HepG2 (cell line): Measurements from ENCODE around the gene PIP5K1C. TPM values are rescaled to one million over a fixed set of nuclear protein-coding genes. Genes with fewer than 3 reads are reported as not detected.
A peak's percentile ranks its signal among the peaks of the same experiment; 100 is the strongest.

Experiments used
- ATAC-seq: fragments of 200-7000 bp; cut with Tn5 transposase; 3 replicates; pipeline ENCODE4 v1.9.1; 2020; ENCODE audit warnings: mild to moderate bottlenecking, moderate library complexity
- BruUV-seq: library from RNA; stranded (reverse); fragments of 400-500 nt; replicated peaks from 2 replicates; lab custom pipeline; 2021; lab: Mats Ljungman, UMichigan
- CTCF ChIA-PET: fragments of 300-600 bp; formaldehyde crosslinking; extraction: SDS; loops from one replicate; lab custom pipeline; 2021; ENCODE audit warnings: low total read pairs, inconsistent platforms, low intra/inter-chr PET ratio; lab: Yijun Ruan, JAX
- POLR2A ChIA-PET: fragments of 350-600 bp; sonication (Branson Sonifier 250); formaldehyde crosslinking; loops from one replicate; lab custom pipeline; 2020; ENCODE audit warnings: antibody characterized with exemption, inconsistent platforms; lab: Yijun Ruan, JAX
- DNase-seq: peaks from one replicate; pipeline ENCODE4 v3.0.0-alpha.2; 2015; ENCODE audit warnings: low spot score
- FAIRE-seq: peaks from 3 replicates; lab custom pipeline; 2011; peaks lifted over from hg19 to GRCh38; lab: Jason Lieb, UNC
- H2AFZ ChIP-seq: one replicate; pipeline ENCODE4 v1.6.1; 2011; ENCODE audit warnings: low read length, inconsistent platforms
- H3K27ac ChIP-seq: fragments of 300-600 bp; 3 replicates; pipeline ENCODE4 v1.8.0; 2011; ENCODE audit warnings: mixed run types, mild to moderate bottlenecking, mixed read lengths, low read length, inconsistent platforms; ENCODE audit not compliant: insufficient read depth; ENCODE audit errors: extremely low read length
- H3K27me3 ChIP-seq, 2 experiments: fragments of 200-600 bp in 1 of 2; 2 replicates in 1 of 2; 3 replicates in 1 of 2; pipeline versions ENCODE4 v1.6.0 to v1.8.0; 2011; ENCODE audit warnings: low read length in 2 of 2, mild to moderate bottlenecking in 2 of 2, moderate library complexity in 2 of 2, inconsistent platforms in 1 of 2; ENCODE audit not compliant: insufficient read depth in 2 of 2, control insufficient read depth in 1 of 2
- H3K36me3 ChIP-seq, 2 experiments: fragments of 200-600 bp in 1 of 2; replicated peaks in 1 of 2; 2 replicates in 1 of 2; 3 replicates in 1 of 2; pipeline versions ENCODE4 v1.5.1 to v1.8.0; 2011; ENCODE audit warnings: low read length in 2 of 2, inconsistent platforms in 1 of 2; ENCODE audit not compliant: insufficient read depth in 2 of 2, control insufficient read depth in 1 of 2
- H3K4me1 ChIP-seq: 2 replicates; pipeline ENCODE4 v1.5.1; 2012; ENCODE audit warnings: low read length, inconsistent platforms; ENCODE audit not compliant: insufficient read depth
- H3K4me2 ChIP-seq: 2 replicates; pipeline ENCODE4 v1.6.0; 2011; ENCODE audit warnings: low read depth, low read length, inconsistent platforms
- H3K4me3 ChIP-seq, 3 experiments: fragments of 200-600 bp in 1 of 3; sonication (generic), shearing (Covaris generic) in 1 of 3; replicated peaks in 1 of 3; 2 replicates each; pipeline ENCODE4 v1.5.1; 2011 to 2016; ENCODE audit warnings: low read length in 3 of 3, inconsistent platforms in 2 of 3, low read depth in 2 of 3, mild to moderate bottlenecking in 2 of 3, control low read depth in 1 of 3, mixed read lengths in 1 of 3; ENCODE audit not compliant: insufficient read depth in 1 of 3
- H3K79me2 ChIP-seq: one replicate; pipeline ENCODE4 v1.6.1; 2011; ENCODE audit warnings: low read length, inconsistent platforms; ENCODE audit not compliant: insufficient read depth
- H3K9ac ChIP-seq: 2 replicates; pipeline ENCODE4 v1.6.0; 2011; ENCODE audit warnings: mild to moderate bottlenecking, low read depth, low read length, inconsistent platforms; ENCODE audit not compliant: insufficient read depth
- H3K9me3 ChIP-seq: 2 replicates; pipeline ENCODE4 v1.5.1; 2012; ENCODE audit warnings: mild to moderate bottlenecking, low read length
- H4K20me1 ChIP-seq: 2 replicates; pipeline ENCODE4 v1.6.0; 2011; ENCODE audit warnings: inconsistent platforms, mild to moderate bottlenecking, low read length, moderate library complexity; ENCODE audit not compliant: insufficient read depth
- ASH2L ChIP-seq: fragments of 300-600, 200-600 bp; sonication (generic); IDR thresholded peaks from 2 replicates; pipeline ENCODE4 v1.7.0; 2017; ENCODE audit warnings: low read depth, mild to moderate bottlenecking, moderate library complexity, mixed read lengths, low read length; ENCODE audit not compliant: insufficient read length
- ATRX ChIP-seq: sonication (generic); formaldehyde crosslinking; IDR thresholded peaks from 2 replicates; pipeline ENCODE4 v1.4.0; 2020; ENCODE audit warnings: missing genetic modification reagents, borderline replicate concordance
- HNRNPH1 ChIP-seq: fragments of 200-400 bp; formaldehyde crosslinking; optimal IDR thresholded peaks from 2 replicates; pipeline ENCODE3; 2017; ENCODE audit warnings: mild to moderate bottlenecking, low read depth, low read length
- HNRNPL ChIP-seq: fragments of 200-400 bp; formaldehyde crosslinking; IDR thresholded peaks from 2 replicates; pipeline ENCODE4 v1.6.1; 2017; ENCODE audit warnings: mild to moderate bottlenecking, low read depth, low read length
- JUN ChIP-seq: sonication (generic); formaldehyde crosslinking; IDR thresholded peaks from 2 replicates; pipeline ENCODE4 v1.4.0; 2020; ENCODE audit warnings: mild to moderate bottlenecking, missing genetic modification reagents
- ZFP37 ChIP-seq: sonication (generic); formaldehyde crosslinking; IDR thresholded peaks from 2 replicates; pipeline ENCODE4 v1.4.0; 2020; ENCODE audit warnings: missing genetic modification reagents, borderline replicate concordance
- ZNF230 ChIP-seq: sonication (generic); formaldehyde crosslinking; IDR thresholded peaks from 2 replicates; pipeline ENCODE4 v1.4.0; 2020; ENCODE audit warnings: mild to moderate bottlenecking, missing genetic modification reagents
- ZNF264 ChIP-seq: sonication (generic); formaldehyde crosslinking; IDR thresholded peaks from 2 replicates; pipeline ENCODE4 v1.4.0; 2020; ENCODE audit warnings: missing genetic modification reagents
- ZNF331 ChIP-seq: sonication (generic); formaldehyde crosslinking; IDR thresholded peaks from 2 replicates; pipeline ENCODE4 v1.4.0; 2020; ENCODE audit warnings: missing genetic modification reagents
- ZNF431 ChIP-seq: sonication (generic); formaldehyde crosslinking; IDR thresholded peaks from 2 replicates; pipeline ENCODE4 v1.9.0; 2022; ENCODE audit warnings: missing genetic modification reagents, low read depth, mild to moderate bottlenecking, borderline replicate concordance
- WGBS: methylation state at CpG from one replicate; pipeline ENCODE4 v1.1.6; 2017; ENCODE audit warnings: low lambda C conversion rate; 5-methylcytosine and 5-hydroxymethylcytosine counted together
- in situ Hi-C: cut with HindIII; loops from 2 replicates; pipeline ENCODE4 v1.10.0; 2017; ENCODE audit warnings: low pct_unique_long_range_greater_than_20kb; ENCODE audit not compliant: extremely low pct_ligation_motif_present
- intact Hi-C: fragments of 100-400 bp; cut with micrococcal nuclease; formaldehyde crosslinking; loops from one replicate; pipeline ENCODE4 v1.10.0; 2022; ENCODE audit not compliant: unreplicated experiment
- polyA plus RNA-seq, 8 experiments: library from polyadenylated mRNA; depleted of rRNA in 3 of 8; stranded (reverse) in 7 of 8; unstranded in 1 of 8; fragments of >200 nt; fragmentation: Illumina TruSeq in 4 of 8; extraction: Trizol in 4 of 8; gene quantifications; 2 replicates each; pipeline versions ENCODE4 v1.2.1 to v1.2.3, GENCODE V29; 2011 to 2016; ENCODE audit warnings: low read depth in 4 of 8, missing spikeins in 1 of 8, mixed read lengths in 1 of 8; ENCODE audit not compliant: insufficient read depth in 1 of 8
- total RNA-seq, 5 experiments: library from RNA; depleted of rRNA; stranded (reverse); fragments of >200 nt; fragmentation: Illumina TruSeq; extraction: Trizol; gene quantifications; 2 replicates each; pipeline ENCODE4 v1.2.3, GENCODE V29; 2016; ENCODE audit warnings: low read depth in 1 of 5
- TF ChIP-seq, protein P1 (sequence below): sonication (generic); formaldehyde crosslinking; IDR thresholded peaks from 2 replicates; pipeline ENCODE4 v1.8.1; 2023; ENCODE audit warnings: missing genetic modification reagents, mild to moderate bottlenecking, borderline replicate concordance
- TF ChIP-seq, protein P2 (sequence below): sonication (generic); formaldehyde crosslinking; IDR thresholded peaks from 2 replicates; pipeline ENCODE4 v1.8.0; 2022; ENCODE audit warnings: missing genetic modification reagents, low read depth, mild to moderate bottlenecking, borderline replicate concordance
- TF ChIP-seq, protein P3 (sequence below): sonication (generic); formaldehyde crosslinking; IDR thresholded peaks from 2 replicates; pipeline ENCODE4 v1.8.0; 2022; ENCODE audit warnings: missing genetic modification reagents, mild to moderate bottlenecking, inconsistent platforms, borderline replicate concordance
- TF ChIP-seq, protein P4 (sequence below): sonication (generic); formaldehyde crosslinking; IDR thresholded peaks from 2 replicates; pipeline ENCODE4 v1.4.0; 2020; ENCODE audit warnings: missing genetic modification reagents, borderline replicate concordance

PIP5K1C gene
- total and polyA plus RNA-seq, 2 of the 13 experiments (the other 11 are each of a cell fraction or from before 2014, with no cell fraction given): 3.6 to 4.3 TPM

DNA sequence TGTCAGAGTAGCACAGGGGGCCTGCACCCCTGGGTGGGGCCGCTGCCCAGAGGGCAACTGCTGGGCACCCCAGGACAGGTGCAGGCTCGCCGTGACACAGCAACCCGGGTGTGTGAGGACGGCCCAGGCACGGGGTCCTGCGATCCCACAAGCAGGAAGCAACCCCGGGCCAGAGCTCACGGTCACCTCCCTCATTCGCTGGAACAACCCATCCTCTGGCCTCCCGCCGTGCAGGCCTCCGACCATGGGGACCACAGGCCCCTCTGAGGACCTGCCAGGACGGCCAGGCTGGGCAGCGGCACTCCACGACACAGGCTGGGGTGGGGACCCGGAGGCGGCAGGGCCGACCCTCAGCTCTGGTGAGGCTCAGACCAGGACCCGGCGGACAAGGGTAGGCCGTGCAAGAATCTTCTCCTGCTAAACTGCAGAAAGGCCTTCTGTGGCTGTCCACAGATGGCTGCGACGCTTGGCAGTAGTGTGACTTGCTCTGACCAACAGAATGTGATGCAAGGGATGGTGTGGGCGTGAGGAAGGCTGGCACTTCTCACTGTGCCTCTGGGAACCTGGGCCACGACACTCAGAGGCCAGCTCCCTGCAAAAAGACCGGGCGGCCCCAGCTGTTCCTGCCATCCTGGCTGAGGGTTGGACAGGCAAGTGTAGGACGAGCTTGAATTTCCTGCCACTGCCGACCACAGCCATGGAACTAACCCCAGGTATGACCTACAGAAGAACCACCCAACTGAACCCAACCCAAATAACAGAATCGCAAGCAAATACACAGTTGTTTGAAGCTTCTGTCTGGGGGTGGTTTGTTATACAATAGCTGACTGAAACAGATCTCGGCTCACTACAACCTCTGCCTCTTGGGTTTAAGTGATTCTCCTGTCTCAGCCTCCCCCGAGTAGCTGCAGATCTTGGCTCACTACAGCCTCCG lies 26.5 kb downstream of the PIP5K1C start:
- no peaks in the 10 kb centered on the region for H4K20me1 ChIP-seq
- no peak overlapping the region for H3K9ac ChIP-seq
- FAIRE-seq: no peak
- TF ChIP-seq ZNF230 (CRISPR knock-in tag): no peak
- TF ChIP-seq ZNF331 (CRISPR knock-in tag): peak; percentile 96
- H3K4me2 ChIP-seq: no peak overlapping the region
- BruUV-seq: no TSS peak
- no peaks in the 10 kb centered on the region for H3K9me3 ChIP-seq
- H3K27ac ChIP-seq: no peak overlapping the region
- intact Hi-C loops: no loop called here
- no peak overlapping the region for H2AFZ ChIP-seq
- DNase-seq: no peak
- ChIA-PET CTCF (no interaction called here), POLR2A (no interaction called here)
- WGBS: 95% methylated on average over 14 of the region's 34 CpGs
- in situ Hi-C loops: no loop called here
- no peak for ATAC-seq
- no peaks in the 10 kb centered on the region; a peak in 1 of 5 replicates for H3K36me3 ChIP-seq
- H3K79me2 ChIP-seq: no peaks in the 10 kb centered on the region
- H3K4me3 ChIP-seq: no peak overlapping the region
- H3K4me1 ChIP-seq: peaks cover 9% of the 10 kb centered on the region
- H3K27me3 ChIP-seq: no peaks in the 10 kb centered on the region

DNA sequence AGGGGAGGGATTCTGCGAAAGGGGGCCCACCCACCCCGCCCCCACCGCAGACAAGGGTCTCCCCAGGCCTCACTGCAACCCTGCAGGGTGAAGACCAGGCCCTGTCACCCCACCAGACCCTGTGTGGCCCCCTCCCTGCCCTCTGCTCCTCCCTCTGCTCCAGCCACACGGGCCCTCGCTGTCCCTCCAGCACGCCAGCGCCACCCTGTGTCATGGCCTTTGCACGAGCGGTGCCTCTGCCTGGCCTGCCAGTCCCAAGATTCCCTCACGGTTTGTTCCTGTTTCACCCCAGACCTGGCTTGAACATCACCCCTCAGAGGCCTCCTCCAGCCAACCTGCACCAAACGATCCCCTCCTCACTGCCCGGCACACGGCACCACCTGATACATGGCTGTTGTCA lies 27.3 kb downstream of the PIP5K1C start:
- Histone ChIP-seq H2AFZ (no peak overlapping the region), H3K4me2 (no peak overlapping the region), H3K36me3 (no peaks in the 10 kb centered on the region; a peak in 1 of 5 replicates), H4K20me1 (no peaks in the 10 kb centered on the region), H3K79me2 (no peaks in the 10 kb centered on the region), H3K4me3 (no peak overlapping the region), H3K9ac (no peak overlapping the region), H3K9me3 (no peaks in the 10 kb centered on the region), H3K4me1 (peaks cover 17% of the 10 kb centered on the region), H3K27me3 (no peaks in the 10 kb centered on the region), H3K27ac (no peak overlapping the region)
- 92% methylated on average over 13 of the region's 13 CpGs for whole genome bisulfite sequencing
- POLR2A ChIA-PET: no interaction called here
- no peak for FAIRE-seq
- in situ Hi-C loops: no loop called here
- no peak for ATAC-seq
- intact Hi-C loops: no loop called here
- no TSS peak for BruUV-seq
- no peak for DNase-seq
- CTCF ChIA-PET: no interaction called here
- TF ChIP-seq, protein P1, sequence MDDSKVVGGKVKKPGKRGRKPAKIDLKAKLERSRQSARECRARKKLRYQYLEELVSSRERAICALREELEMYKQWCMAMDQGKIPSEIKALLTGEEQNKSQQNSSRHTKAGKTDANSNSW (CRISPR knock-in tag): no peak
- TF ChIP-seq, protein P2, sequence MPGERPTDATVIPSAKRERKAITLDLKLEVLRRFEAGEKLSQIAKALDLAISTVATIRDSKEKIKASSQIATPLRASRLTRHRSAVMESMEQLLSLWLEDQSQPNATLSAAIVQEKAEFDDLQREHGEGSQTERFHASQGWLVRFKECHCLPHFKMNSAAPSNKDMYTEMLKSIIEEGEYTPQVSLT (CRISPR knock-in tag): no peak
- TF ChIP-seq ZNF431 (CRISPR knock-in tag): no peak
- TF ChIP-seq ATRX (CRISPR knock-in tag): no peak
- no peak for TF ChIP-seq ASH2L
- TF ChIP-seq HNRNPH1: no peak
- TF ChIP-seq ZFP37 (CRISPR knock-in tag): no peak
- TF ChIP-seq HNRNPL: no peak
- no peak for TF ChIP-seq ZNF264 (CRISPR knock-in tag)
- TF ChIP-seq, protein P3, sequence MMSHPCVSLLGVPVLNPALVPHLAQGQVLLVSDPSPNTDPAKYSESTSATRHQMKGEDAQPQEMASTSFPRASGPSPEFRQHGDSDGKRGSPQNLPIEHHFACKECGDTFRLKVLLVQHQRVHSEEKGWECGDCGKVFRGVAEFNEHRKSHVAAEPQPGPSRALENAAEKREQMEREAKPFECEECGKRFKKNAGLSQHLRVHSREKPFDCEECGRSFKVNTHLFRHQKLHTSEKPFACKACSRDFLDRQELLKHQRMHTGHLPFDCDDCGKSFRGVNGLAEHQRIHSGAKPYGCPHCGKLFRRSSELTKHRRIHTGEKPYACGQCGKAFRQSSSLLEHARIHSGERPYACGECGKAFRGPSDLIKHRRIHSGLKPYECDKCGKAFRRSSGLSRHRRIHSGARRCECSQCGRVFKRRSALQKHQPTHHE (CRISPR knock-in tag): no peak
- TF ChIP-seq, protein P4, sequence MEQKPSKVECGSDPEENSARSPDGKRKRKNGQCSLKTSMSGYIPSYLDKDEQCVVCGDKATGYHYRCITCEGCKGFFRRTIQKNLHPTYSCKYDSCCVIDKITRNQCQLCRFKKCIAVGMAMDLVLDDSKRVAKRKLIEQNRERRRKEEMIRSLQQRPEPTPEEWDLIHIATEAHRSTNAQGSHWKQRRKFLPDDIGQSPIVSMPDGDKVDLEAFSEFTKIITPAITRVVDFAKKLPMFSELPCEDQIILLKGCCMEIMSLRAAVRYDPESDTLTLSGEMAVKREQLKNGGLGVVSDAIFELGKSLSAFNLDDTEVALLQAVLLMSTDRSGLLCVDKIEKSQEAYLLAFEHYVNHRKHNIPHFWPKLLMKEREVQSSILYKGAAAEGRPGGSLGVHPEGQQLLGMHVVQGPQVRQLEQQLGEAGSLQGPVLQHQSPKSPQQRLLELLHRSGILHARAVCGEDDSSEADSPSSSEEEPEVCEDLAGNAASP (CRISPR knock-in tag): no peak
- no peak for TF ChIP-seq JUN (CRISPR knock-in tag)
